ENCODE measurements around the gene WSCD1. TPM values are rescaled to one million over a fixed set of nuclear protein-coding genes. Genes with fewer than 3 reads are reported as not detected.

The WSCD1 gene
- total and polyA plus RNA-seq, 3 donors from 2014 or later, result 11.6 to 33.8 (median 12.9) TPM

DNA sequence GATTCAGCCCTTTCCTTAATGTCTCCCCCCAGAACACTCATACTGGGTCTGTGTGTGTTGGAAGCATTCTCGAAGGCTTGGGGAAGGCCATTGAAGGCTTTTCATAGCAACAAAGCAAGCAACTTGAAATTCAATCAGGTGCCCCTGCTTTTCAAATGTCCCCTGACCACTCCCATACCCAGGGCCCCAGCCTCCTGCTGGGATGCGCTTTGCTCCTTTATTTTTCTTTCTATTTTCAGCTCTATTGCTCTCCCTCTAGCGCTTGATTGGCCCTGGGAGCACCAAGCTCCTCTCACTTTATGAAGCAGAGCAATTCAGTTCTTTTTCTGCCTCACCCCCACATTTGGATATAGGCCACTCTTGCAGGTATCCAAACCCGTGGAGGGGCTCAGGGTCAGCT, 92.0 kb downstream of the WSCD1 start:
- Histone ChIP-seq H3K27ac (no peak overlapping the region), H3K27me3 (no peaks in the 10 kb centered on the region), H3K9me3 (no peaks in the 10 kb centered on the region), H3K36me3 (ENCODE audit: low read depth, missing control alignments) (no peaks in the 10 kb centered on the region), H3K4me3 (no peak overlapping the region), H3K4me1 (no peaks in the 10 kb centered on the region)
- intact Hi-C loops (cut with DNase I; ENCODE audit: low total_unique reads), result no loop called here
- TF ChIP-seq POLR2A (IDR thresholded peaks at IDR 0.05), result no peak
- TF ChIP-seq, protein P1, sequence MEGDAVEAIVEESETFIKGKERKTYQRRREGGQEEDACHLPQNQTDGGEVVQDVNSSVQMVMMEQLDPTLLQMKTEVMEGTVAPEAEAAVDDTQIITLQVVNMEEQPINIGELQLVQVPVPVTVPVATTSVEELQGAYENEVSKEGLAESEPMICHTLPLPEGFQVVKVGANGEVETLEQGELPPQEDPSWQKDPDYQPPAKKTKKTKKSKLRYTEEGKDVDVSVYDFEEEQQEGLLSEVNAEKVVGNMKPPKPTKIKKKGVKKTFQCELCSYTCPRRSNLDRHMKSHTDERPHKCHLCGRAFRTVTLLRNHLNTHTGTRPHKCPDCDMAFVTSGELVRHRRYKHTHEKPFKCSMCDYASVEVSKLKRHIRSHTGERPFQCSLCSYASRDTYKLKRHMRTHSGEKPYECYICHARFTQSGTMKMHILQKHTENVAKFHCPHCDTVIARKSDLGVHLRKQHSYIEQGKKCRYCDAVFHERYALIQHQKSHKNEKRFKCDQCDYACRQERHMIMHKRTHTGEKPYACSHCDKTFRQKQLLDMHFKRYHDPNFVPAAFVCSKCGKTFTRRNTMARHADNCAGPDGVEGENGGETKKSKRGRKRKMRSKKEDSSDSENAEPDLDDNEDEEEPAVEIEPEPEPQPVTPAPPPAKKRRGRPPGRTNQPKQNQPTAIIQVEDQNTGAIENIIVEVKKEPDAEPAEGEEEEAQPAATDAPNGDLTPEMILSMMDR (IDR thresholded peaks at IDR 0.05), result no peak
- no peak for DNase-seq
- 65 to 72% methylated on average over 4 of the region's 4 CpGs for WGBS, 2 donors

DNA sequence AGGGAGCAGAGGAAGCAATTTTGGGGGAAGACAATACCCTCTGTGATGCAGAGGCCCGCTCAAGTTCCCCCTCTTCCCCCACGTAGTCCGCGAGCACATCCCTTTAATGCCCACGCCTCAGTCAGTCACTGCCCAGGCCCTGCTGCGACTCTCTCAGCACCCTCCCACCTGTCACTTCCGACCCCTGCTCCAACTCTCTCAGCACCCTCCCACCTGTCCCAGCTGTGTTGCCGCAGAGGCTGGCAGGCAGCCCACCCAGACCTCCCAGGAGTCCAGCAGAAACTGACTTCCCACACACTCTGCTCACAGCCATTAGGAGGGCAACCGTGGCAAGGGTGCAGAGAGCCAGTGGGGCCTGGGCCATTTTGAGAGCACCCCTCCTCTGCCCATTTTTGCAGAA, 92.7 kb downstream of the WSCD1 start:
- Histone ChIP-seq H3K4me3 (no peak overlapping the region), H3K27me3 (no peaks in the 10 kb centered on the region), H3K27ac (no peak overlapping the region), H3K4me1 (no peaks in the 10 kb centered on the region), H3K36me3 (ENCODE audit: low read depth, missing control alignments) (no peaks in the 10 kb centered on the region), H3K9me3 (no peaks in the 10 kb centered on the region)
- intact Hi-C loops (cut with DNase I; ENCODE audit: low total_unique reads), result no loop called here
- TF ChIP-seq, protein P1 (IDR thresholded peaks at IDR 0.05), result no peak
- no peak for TF ChIP-seq POLR2A (IDR thresholded peaks at IDR 0.05)
- 43 to 62% methylated on average over 8 to 9 of the region's 9 CpGs for WGBS, 2 donors
- no peak for DNase-seq

DNA sequence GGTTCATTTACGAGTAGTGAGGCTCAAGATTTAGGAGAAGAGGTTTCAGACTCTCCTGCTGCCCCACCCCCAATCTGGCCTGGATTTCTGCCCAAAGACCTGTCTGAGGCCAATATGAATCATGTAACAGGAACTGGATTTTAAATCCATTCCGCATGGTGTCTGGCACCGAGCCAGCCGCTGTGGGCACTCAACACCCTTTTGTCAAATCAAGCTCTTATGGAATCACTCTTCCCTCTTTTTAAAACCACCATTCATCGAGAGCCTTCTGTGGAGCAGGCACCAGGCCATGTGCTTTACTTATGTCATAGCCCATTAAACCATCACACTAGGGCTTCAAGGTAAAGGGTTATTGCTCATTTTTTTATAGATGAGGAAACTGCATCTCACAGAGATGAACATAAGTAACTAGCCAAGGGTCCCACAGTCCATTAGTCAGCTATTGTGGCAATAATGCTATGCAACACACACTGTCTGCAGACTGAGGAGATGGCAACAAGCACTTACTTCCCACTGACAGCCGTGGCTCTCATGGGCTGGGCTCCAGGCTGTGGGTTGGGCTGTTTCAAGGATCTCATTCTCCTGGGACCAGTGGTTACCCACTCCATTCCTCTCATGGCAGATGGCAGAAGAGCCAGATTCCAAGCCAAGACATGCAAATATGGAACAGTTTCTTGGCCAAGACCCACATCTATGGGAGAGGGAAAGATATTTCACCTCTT, 93.6 kb downstream of the WSCD1 start:
- H3K4me1 ChIP-seq, result no peaks in the 10 kb centered on the region
- TF ChIP-seq POLR2A (IDR thresholded peaks at IDR 0.05), result no peak
- TF ChIP-seq, protein P1 (IDR thresholded peaks at IDR 0.05), result no peak
- no peaks in the 10 kb centered on the region for H3K9me3 ChIP-seq
- no peak overlapping the region for H3K27ac ChIP-seq
- 75 to 83% methylated on average over 6 of the region's 6 CpGs for WGBS, 2 donors
- DNase-seq, result no peak
- intact Hi-C loops (cut with DNase I; ENCODE audit: low total_unique reads), result no loop called here
- no peaks in the 10 kb centered on the region for H3K27me3 ChIP-seq
- H3K4me3 ChIP-seq, result no peak overlapping the region
- H3K36me3 ChIP-seq (ENCODE audit: low read depth, missing control alignments), result no peaks in the 10 kb centered on the region

DNA sequence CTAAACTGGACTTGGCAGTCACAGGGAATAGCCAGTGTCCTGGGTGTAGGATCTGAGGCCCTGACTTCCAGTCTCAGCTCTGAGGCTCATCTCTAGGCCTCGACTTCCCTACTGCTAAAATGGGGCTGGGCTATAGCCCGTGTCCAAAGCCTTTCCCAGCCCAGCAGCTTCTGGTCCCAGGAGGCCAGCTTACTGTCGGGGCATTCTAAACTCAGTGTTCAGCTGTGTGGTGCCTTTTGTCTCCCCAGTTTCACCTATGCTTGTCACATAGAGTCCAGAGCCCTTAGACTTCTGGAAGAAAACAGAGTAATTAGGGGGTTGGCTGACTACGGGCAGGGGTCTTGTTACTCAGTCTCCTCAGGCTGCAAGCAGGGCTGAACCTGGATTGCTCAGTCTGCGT, 94.8 kb downstream of the WSCD1 start:
- Histone ChIP-seq H3K27ac (no peak overlapping the region), H3K4me3 (no peak overlapping the region), H3K4me1 (no peaks in the 10 kb centered on the region), H3K9me3 (no peaks in the 10 kb centered on the region), H3K27me3 (no peaks in the 10 kb centered on the region), H3K36me3 (ENCODE audit: low read depth, missing control alignments) (no peaks in the 10 kb centered on the region)
- intact Hi-C loops (cut with DNase I; ENCODE audit: low total_unique reads), result no loop called here
- TF ChIP-seq POLR2A (IDR thresholded peaks at IDR 0.05), result no peak
- TF ChIP-seq, protein P1 (IDR thresholded peaks at IDR 0.05), result no peak
- no peak for DNase-seq
- WGBS, 2 donors, result 80 to 86% methylated on average over 3 to 5 of the region's 5 CpGs

DNA sequence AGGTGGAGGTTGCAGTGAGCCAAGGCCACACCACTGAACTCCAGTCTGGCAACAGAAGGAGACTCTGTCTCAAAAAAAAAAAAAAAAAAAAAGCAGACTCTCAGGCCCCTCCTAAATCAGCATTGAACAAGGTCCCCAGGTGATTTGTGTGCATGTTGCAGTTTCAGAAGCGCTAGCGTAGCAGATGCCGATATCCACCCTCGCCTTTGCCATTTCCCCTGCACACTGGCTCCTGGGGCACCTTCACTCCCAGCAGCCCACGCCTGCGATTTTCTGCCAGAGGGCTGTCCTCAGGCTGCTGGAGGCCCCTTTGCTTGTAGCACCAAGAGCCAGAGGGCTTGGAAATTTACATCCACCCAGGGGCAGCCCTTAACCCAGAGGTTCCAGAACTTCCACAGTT, 95.6 kb downstream of the WSCD1 start:
- 47 to 82% methylated on average over 3 to 6 of the region's 6 CpGs for WGBS, 2 donors
- Histone ChIP-seq H3K27ac (no peak overlapping the region), H3K9me3 (no peaks in the 10 kb centered on the region), H3K27me3 (no peaks in the 10 kb centered on the region), H3K36me3 (ENCODE audit: low read depth, missing control alignments) (no peaks in the 10 kb centered on the region), H3K4me1 (no peaks in the 10 kb centered on the region), H3K4me3 (no peak overlapping the region)
- TF ChIP-seq, protein P1 (IDR thresholded peaks at IDR 0.05), result no peak
- no peak for TF ChIP-seq POLR2A (IDR thresholded peaks at IDR 0.05)
- no peak for DNase-seq
- intact Hi-C loops (cut with DNase I; ENCODE audit: low total_unique reads), result no loop called here

Data from testis (tissue), 3 donors.